Measurements from ENCODE around the gene AGR2. TPM values are rescaled to one million over a fixed set of nuclear protein-coding genes. Genes with fewer than 3 reads are reported as not detected.

The AGR2 gene
- total and polyA plus RNA-seq, 2 donors (not counting 1 experiment from before 2014, with no cell fraction given) = not detected

DNA sequence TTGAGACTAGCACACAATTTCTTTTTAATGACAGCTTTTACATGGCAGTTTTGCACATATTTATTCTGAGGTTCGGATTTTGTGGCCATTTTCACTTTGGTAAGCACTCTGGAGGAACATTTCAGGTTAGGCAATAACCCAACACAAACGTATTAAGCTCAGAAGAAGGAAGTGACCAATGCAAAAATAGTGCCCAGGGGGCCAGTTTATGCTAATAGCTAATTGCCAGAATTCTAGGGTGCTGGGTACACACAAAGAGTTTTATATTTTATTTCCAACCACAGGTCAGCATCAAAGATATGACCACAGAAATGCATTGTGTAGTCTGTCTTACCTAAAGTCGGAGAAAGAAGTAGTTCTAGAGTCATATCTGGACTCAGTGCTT lies 8.4 kb upstream of the AGR2 start:
- no peaks in the 10 kb centered on the region for H4K20me1 ChIP-seq (ENCODE audit: control insufficient read depth, extremely low read depth, insufficient read depth, low read length)
- no peaks in the 10 kb centered on the region for H3K36me3 ChIP-seq (ENCODE audit: control insufficient read depth, insufficient read depth, low read length)
- H3K9ac ChIP-seq (ENCODE audit: insufficient read depth, low read length) = no peak overlapping the region
- H3K27me3 ChIP-seq (ENCODE audit: control insufficient read depth, insufficient read depth, low read length) = no peaks in the 10 kb centered on the region
- H3K79me2 ChIP-seq (ENCODE audit: control insufficient read depth, insufficient read depth, low read length) = no peaks in the 10 kb centered on the region
- no peak overlapping the region for H3K27ac ChIP-seq (ENCODE audit: insufficient read depth, low read length)
- no peak overlapping the region for H2AFZ ChIP-seq (ENCODE audit: low read length)
- no peaks in the 10 kb centered on the region for H3K9me3 ChIP-seq (ENCODE audit: control insufficient read depth, insufficient read depth, low read depth, low read length)
- no peak for DNase-seq (ENCODE audit: low read depth in 2 of 2)
- H3K4me2 ChIP-seq (ENCODE audit: extremely low read depth, insufficient read depth, low read length) = no peak overlapping the region
- TF ChIP-seq EZH2 (IDR thresholded peaks at IDR 0.05; ENCODE audit: low read length, missing control alignments) = no peak
- TF ChIP-seq, protein P1, sequence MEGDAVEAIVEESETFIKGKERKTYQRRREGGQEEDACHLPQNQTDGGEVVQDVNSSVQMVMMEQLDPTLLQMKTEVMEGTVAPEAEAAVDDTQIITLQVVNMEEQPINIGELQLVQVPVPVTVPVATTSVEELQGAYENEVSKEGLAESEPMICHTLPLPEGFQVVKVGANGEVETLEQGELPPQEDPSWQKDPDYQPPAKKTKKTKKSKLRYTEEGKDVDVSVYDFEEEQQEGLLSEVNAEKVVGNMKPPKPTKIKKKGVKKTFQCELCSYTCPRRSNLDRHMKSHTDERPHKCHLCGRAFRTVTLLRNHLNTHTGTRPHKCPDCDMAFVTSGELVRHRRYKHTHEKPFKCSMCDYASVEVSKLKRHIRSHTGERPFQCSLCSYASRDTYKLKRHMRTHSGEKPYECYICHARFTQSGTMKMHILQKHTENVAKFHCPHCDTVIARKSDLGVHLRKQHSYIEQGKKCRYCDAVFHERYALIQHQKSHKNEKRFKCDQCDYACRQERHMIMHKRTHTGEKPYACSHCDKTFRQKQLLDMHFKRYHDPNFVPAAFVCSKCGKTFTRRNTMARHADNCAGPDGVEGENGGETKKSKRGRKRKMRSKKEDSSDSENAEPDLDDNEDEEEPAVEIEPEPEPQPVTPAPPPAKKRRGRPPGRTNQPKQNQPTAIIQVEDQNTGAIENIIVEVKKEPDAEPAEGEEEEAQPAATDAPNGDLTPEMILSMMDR (conservative IDR thresholded peaks at IDR 0.05 in 1 of 2, IDR thresholded peaks at IDR 0.05 in 1 of 2; ENCODE audit: low read depth in 1 of 2, low read length in 2 of 2) = no peak
- no peak overlapping the region for H3K4me3 ChIP-seq (replicated peaks in 1 of 4; ENCODE audit: control extremely low read depth in 1 of 4, insufficient read depth in 1 of 4, low read depth in 3 of 4, low read length in 4 of 4)
- no peaks in the 10 kb centered on the region for H3K4me1 ChIP-seq (ENCODE audit: control insufficient read depth, extremely low read depth, insufficient read depth, low read length)

DNA sequence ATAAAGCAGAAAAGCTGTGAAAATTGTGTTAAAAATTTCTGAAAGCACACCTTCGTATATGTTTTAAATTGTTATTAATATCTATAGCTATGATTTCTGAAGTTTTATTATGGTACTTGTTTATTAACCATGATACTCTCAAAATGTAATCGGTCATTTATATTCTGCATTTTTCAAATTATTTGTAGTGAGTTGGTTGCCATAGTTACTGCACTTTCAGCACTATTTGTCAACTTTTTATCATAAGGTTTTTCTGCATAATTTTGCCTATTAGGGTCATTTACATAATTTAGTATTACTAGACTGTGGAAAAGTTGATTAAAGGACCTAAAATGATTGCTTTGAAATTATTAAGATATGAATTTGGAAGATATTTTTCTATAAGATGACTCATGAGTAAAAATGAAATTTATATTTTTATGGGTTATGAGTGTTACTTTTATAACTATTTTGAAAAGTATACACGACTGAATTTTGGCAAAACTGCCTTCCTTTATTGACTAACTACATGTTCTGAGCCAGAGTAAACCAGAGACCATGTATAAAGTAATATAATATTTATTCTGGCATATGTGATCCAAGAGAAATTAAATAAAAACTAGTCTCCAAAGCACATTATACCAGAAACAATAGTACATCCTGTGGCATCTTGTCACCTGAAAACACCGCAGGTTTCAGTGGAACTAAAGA lies 7.9 kb upstream of the AGR2 start:
- no peaks in the 10 kb centered on the region for H3K27me3 ChIP-seq (ENCODE audit: control insufficient read depth, insufficient read depth, low read length)
- no peak overlapping the region for H3K27ac ChIP-seq (ENCODE audit: insufficient read depth, low read length)
- DNase-seq (ENCODE audit: low read depth in 2 of 2) = no peak
- H3K4me2 ChIP-seq (ENCODE audit: extremely low read depth, insufficient read depth, low read length) = no peak overlapping the region
- H3K9ac ChIP-seq (ENCODE audit: insufficient read depth, low read length) = no peak overlapping the region
- H4K20me1 ChIP-seq (ENCODE audit: control insufficient read depth, extremely low read depth, insufficient read depth, low read length) = no peaks in the 10 kb centered on the region
- H3K4me1 ChIP-seq (ENCODE audit: control insufficient read depth, extremely low read depth, insufficient read depth, low read length) = no peaks in the 10 kb centered on the region
- no peaks in the 10 kb centered on the region for H3K9me3 ChIP-seq (ENCODE audit: control insufficient read depth, insufficient read depth, low read depth, low read length)
- H3K36me3 ChIP-seq (ENCODE audit: control insufficient read depth, insufficient read depth, low read length) = no peaks in the 10 kb centered on the region
- no peak overlapping the region for H2AFZ ChIP-seq (ENCODE audit: low read length)
- TF ChIP-seq EZH2 (IDR thresholded peaks at IDR 0.05; ENCODE audit: low read length, missing control alignments) = no peak
- TF ChIP-seq, protein P1 (conservative IDR thresholded peaks at IDR 0.05 in 1 of 2, IDR thresholded peaks at IDR 0.05 in 1 of 2; ENCODE audit: low read depth in 1 of 2, low read length in 2 of 2) = no peak
- no peaks in the 10 kb centered on the region for H3K79me2 ChIP-seq (ENCODE audit: control insufficient read depth, insufficient read depth, low read length)
- no peak overlapping the region for H3K4me3 ChIP-seq (replicated peaks in 1 of 4; ENCODE audit: control extremely low read depth in 1 of 4, insufficient read depth in 1 of 4, low read depth in 3 of 4, low read length in 4 of 4)

DNA sequence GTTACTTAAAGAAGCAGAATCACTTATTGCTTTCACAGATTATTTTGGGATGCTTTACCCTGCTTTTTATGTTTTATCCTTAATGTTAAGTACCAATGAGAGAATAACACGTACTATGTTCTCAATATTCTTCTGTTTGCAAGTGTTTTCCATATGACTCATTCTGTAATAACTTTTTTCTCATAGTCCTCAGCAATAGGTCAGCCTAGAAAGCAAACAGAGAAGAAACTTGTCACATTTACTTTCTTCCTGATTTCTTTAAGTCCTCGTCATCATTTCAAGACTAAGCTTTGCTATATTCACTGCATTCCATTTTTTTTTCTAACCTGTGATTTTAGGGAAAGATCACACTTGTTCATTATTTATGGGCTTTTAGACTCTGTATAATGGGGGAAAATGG lies 6.8 kb upstream of the AGR2 start:
- Histone ChIP-seq H3K4me3 (replicated peaks in 1 of 4; ENCODE audit: control extremely low read depth in 1 of 4, insufficient read depth in 1 of 4, low read depth in 3 of 4, low read length in 4 of 4) (no peak overlapping the region), H3K4me1 (ENCODE audit: control insufficient read depth, extremely low read depth, insufficient read depth, low read length) (no peaks in the 10 kb centered on the region), H3K4me2 (ENCODE audit: extremely low read depth, insufficient read depth, low read length) (no peak overlapping the region), H3K9me3 (ENCODE audit: control insufficient read depth, insufficient read depth, low read depth, low read length) (no peaks in the 10 kb centered on the region), H3K79me2 (ENCODE audit: control insufficient read depth, insufficient read depth, low read length) (no peaks in the 10 kb centered on the region), H3K27ac (ENCODE audit: insufficient read depth, low read length) (no peak overlapping the region), H2AFZ (ENCODE audit: low read length) (no peak overlapping the region), H3K27me3 (ENCODE audit: control insufficient read depth, insufficient read depth, low read length) (no peaks in the 10 kb centered on the region), H3K36me3 (ENCODE audit: control insufficient read depth, insufficient read depth, low read length) (no peaks in the 10 kb centered on the region), H4K20me1 (ENCODE audit: control insufficient read depth, extremely low read depth, insufficient read depth, low read length) (no peaks in the 10 kb centered on the region), H3K9ac (ENCODE audit: insufficient read depth, low read length) (no peak overlapping the region)
- no peak for TF ChIP-seq EZH2 (IDR thresholded peaks at IDR 0.05; ENCODE audit: low read length, missing control alignments)
- TF ChIP-seq, protein P1 (conservative IDR thresholded peaks at IDR 0.05 in 1 of 2, IDR thresholded peaks at IDR 0.05 in 1 of 2; ENCODE audit: low read depth in 1 of 2, low read length in 2 of 2) = no peak
- DNase-seq (ENCODE audit: low read depth in 2 of 2) = peak; percentile 62 to 82
